Activated CD8-positive, alpha-beta memory T cell treated with anti-CD3 and anti-CD28 coated beads, Interleukin-2, amount 50 U/mL, for 1 hour (primary cell): ENCODE measurements around the gene NANOS2.
"Not testable (repeated sequence)": the region's sequence is repeated elsewhere in the genome, so short reads cannot be mapped to it uniquely, and the experiment has no call there.

Source experiments
- DNase-seq: peaks from one replicate; pipeline ENCODE4 v3.0.0-alpha.2; 2020; ENCODE audit errors: extremely low read depth

The NANOS2 gene

GRCh38 chr19:45927565-45928261 is 13.1 kb upstream of the NANOS2 start:
- peak; percentile 66 for DNase-seq

DNA sequence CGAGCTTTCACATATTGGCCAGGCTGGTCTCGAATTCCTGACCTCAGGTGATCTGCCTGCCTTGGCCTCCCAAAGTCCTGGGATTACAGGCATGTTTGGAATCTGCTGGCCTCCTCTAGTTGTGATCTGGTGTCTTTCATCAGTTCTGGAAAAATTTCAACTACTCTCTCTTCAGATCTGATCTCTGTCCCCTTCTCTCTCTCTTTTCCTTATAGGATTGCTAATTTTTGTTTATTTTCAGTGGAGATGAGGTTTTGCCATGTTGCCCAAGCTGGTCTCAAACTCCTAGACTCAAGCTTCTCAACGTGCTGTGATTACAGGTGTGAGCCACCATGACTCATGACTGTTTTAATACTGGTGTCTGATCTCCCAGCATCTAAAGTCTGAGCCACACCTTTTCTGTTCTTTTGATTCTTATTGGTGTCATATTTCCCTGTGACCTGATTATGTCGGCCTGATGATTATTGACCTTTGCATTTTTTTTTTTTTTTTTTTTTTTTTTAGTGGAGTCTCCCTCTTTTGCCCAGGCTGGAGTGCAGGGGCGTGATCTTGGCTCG is 10.4 kb upstream of the NANOS2 start:
- DNase-seq = no peak

DNA sequence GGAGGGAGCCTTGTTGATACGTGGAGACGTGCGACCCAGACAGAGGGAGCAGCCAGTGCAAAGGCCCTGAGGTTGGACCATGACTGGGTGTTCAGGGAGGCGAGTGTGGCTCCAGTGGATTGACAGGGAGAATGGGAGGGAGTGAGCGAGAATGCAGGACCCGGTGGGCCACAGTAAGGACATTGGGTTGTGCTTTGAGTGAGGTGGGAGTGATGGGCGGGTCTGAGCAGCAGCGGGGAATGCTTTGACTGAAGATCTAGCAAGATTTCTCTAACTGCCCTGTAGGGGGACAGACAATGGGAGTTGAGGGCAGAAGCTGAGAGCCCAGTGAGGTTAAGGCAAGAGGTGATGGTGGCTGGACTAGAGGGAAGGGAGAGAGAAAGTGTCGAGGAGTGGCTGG is 7.7 kb upstream of the NANOS2 start:
- DNase-seq = no peak

DNA sequence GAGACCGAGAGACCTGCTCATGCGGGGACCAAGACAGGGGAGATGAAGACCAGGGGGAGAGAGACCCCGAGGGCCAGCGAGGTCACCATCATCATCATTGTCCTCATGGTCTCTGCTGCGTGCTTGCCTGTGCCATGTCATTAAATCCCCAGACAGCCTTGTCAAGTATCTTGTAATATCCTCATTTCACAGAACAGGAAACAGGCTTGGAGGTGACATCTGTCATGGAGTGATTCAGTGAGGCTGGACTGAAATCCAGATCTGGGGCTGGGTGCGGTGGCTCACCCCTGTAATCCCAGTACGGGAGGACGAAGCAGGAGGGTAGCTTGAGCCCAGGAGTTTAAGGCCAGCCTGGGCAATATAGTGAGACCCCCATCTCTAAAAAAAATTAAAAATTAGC is 5.9 kb upstream of the NANOS2 start:
- DNase-seq = no peak

GRCh38 chr19:45919678-45920077 is 5.1 kb upstream of the NANOS2 start:
- no peak for DNase-seq

DNA sequence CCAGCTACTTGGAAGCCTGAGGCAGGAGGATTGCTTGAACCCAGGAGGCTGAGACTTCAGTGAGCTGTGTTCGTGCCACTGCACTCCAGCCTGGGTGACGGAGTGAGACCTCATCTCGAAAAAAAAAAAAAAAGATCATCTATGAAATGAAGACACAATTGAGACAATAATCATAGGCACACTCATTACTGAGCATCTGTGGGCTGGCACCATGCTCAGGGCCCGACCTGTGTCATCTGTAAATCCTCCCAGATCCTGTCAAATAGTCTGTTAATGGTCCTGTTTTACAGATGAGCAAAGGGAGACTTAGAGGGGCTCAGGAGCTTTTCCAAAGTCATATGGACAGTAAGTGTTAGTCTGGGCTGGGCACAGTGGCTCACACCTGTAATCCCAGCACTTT is 4.1 kb upstream of the NANOS2 start:
- DNase-seq = no peak

DNA sequence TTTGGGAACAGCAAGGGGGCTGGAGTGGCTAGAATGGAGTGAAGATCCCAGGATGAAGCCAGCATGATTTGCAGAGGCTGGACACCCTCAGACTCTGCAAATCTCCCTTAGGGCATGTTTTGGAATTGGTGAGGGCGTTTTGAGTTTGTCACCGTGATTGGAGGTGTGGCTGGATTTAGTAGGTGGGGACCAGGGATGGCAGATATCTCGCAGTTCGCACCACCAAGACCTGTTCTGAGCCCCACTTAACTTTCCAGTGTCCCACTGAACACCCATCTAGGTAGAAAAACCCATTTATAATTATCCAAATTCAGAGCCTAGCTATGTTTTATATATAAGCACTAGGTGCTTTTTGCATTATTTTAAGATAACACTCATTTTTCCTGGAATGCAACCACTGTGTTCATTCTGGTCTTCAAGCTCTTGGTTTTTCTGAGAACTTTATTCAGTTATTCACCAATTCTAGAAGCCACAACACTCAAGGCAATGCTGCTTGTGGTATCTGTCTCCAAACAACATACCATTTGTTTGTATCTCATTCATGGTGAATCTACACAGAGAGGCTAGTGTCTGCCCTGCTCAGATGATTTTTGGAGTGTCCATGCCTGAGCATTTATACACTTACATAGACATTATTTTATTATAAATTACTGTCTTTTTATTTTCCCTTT is 3.0 kb upstream of the NANOS2 start:
- DNase-seq = no peak

GRCh38 chr19:45911291-45911690 is 3.3 kb downstream of the NANOS2 start:
- no peak for DNase-seq

GRCh38 chr19:45908956-45909355 is 5.6 kb downstream of the NANOS2 start:
- DNase-seq = no peak

GRCh38 chr19:45906221-45906620 is 8.4 kb downstream of the NANOS2 start:
- DNase-seq = no peak

GRCh38 chr19:45905011-45905410 is 9.6 kb downstream of the NANOS2 start:
- no peak for DNase-seq

DNA sequence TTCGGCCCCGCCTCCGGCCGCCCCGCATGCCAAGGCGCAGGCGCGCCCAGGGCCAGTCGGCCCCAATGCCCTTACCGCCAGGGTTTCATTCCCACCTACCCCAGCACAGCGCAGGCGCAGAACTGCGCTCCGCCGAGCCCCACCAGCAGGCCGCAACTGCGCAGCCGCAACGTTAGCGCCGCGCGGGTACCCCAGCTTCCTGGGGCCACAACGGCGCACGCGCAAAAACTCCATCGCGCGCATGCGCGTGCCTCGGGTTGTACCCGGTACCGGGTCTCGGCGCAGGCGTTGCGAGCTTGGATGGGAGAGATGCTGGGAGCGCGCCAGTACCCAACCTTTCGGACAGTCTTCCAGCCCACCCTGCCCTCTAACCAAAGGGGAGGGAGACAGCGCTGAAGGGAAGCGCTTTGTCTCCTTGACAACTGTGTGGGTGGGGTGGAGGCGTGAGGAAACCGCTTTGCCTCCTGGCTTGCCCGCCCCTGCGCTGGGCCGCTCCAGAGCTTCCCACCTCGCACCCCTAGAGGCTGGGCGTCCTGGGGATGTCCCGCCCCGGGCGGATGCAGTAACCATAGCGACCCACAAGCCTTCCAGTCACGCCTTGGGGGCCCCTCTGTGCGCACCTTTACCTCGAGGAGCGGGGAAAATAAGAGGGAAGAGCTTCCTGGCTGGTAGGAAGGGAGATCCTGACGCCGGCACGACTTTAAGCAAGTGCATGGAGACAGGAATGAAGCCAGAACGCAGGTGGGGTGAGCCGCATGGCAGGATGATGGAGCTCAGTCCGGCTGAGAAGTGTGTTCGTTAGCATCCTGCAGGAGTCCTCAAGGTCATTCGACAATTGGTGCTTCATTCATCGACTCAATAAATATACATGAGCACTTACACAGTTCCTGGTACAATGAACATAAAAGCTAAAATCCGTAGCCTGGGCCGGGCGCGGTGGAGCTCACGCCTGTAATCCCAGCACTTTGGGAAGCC is 11.6 kb downstream of the NANOS2 start:
- peak; percentile 95 for DNase-seq

GRCh38 chr19:45901912-45902650 is 12.5 kb downstream of the NANOS2 start, which contains the start of gene MYPOP:
MYPOP (minus strand) TSS chr19:45902613; CDS start chr19:45901773, 840 bp downstream.
- no peak for DNase-seq

GRCh38 chr19:45901432-45901911 is 13.1 kb downstream of the NANOS2 start:
- no peak for DNase-seq

- no peak for DNase-seq
These were observed 13.7 kb downstream of the NANOS2 start for GRCh38 chr19:45900738-45901431.

DNA sequence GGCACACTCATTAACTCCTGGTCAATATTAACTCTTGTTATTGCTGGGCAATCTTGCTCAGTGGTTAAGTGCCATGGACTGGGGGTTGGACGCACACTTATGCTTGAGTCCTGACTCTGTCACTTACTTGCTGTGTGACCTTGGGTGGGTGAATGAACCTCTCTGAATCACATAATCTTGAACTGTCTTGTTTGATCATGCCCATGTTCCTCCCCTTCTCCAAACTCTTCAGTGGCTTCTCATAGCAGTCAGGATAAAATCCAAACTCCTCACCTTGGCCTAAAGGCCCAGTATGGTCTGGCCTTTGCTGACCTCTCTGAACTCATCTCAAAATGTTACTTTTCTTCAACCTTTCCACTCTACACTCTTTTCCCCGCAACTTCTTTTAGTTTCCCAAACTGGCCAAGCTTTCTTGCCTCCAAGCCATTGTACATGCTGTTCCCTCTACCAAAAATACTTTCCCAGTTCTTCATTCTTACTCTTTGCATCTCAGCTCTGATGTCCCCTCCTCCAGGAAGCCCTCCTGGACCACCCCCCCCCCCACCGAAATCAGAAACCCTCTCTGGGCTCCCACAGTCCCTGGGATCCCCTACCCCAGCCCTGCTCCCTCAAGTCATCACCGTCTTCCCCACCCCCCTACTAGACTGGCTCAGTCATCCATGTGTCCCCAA is 14.5 kb downstream of the NANOS2 start:
- DNase-seq = no peak

- no peak for DNase-seq
These were observed 15.3 kb downstream of the NANOS2 start for GRCh38 chr19:45899253-45899652.

- DNase-seq = no peak
These were observed 17.2 kb downstream of the NANOS2 start for GRCh38 chr19:45897261-45897812.

DNA sequence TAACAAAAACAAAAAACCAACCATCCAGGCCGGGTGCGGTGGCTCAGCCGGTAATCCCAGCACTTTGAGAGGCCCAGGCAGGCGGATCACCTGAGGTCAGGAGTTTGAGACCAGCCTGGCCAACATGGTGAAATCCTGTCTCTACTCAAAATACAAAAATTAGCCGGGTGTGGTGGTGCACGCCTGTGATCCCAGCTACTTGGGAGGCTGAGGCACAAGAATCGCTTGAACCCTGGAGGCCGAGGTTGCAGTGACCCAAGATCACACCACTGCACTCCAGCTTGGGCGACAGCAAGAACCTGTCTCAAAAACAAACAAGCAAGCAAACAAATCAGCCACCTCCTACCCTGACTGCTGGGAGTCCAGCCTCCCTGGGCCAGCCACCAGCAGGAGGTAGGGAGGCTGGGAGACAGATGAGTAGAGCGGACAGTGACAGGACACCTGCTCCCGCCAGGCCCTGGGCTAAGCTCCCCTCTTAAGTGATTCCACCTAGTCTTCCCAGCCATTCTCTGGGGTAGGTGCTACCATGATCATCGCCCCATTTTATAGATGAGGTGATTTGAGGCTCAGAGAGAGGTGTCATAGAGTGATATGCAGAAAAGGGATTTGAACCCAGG is 18.5 kb downstream of the NANOS2 start:
- DNase-seq = not testable (repeated sequence)
